ENCODE measurements around the gene JAKMIP2.

- no peak for TF ChIP-seq FOXM1 (IDR thresholded peaks at IDR 0.05; ENCODE audit: borderline replicate concordance, low read depth)
- TF ChIP-seq EP300 (IDR thresholded peaks at IDR 0.05; ENCODE audit: borderline replicate concordance), result no peak
- no peak for TF ChIP-seq TEAD4 (IDR thresholded peaks at IDR 0.05)
- TF ChIP-seq EGR1 (IDR thresholded peaks at IDR 0.05), result no peak
- TF ChIP-seq TAF1 (IDR thresholded peaks at IDR 0.05; ENCODE audit: low read depth), result no peak
- TF ChIP-seq CEBPB (IDR thresholded peaks at IDR 0.05), result no peak
- TF ChIP-seq CREB1 (IDR thresholded peaks at IDR 0.05; ENCODE audit: low read depth), result no peak
- TF ChIP-seq TCF12 (IDR thresholded peaks at IDR 0.05; ENCODE audit: low read depth), result no peak
- TF ChIP-seq, protein P1, sequence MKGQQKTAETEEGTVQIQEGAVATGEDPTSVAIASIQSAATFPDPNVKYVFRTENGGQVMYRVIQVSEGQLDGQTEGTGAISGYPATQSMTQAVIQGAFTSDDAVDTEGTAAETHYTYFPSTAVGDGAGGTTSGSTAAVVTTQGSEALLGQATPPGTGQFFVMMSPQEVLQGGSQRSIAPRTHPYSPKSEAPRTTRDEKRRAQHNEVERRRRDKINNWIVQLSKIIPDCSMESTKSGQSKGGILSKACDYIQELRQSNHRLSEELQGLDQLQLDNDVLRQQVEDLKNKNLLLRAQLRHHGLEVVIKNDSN (IDR thresholded peaks at IDR 0.05), result no peak
Measured at GRCh38 chr5:147573211-147573610, 209.3 kb downstream of the JAKMIP2 start.

Data from Ishikawa (cell line).